ENCODE data around the gene MTR.

The MTR gene

DNA sequence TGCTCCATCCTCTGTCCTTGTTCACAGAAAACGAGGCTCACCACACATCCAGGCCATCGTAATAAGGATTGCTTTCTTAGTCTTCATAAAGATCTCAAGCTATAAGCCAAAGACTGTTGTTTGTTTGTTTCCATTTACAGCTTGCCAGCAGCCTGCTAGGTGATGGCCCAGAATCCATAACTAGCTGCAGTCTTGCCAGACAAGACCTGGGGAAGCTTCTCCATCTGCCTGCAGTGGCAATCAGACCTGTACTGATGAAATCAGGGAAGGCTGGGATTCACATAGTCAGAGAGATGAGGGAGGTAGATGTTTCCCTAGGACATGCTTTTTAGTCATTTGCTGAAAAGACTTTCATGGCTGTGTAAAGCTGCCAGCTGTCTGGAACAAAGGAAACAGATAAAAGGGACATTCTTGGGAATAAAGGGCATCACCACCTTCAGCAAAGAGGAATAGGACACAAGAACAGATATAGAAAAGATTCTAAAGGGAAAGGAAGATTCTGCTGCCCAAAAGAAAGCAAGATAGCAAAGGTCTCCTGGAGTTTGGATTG lies 158.1 kb downstream of the MTR start:
- no peak for TF ChIP-seq BACH2 (CRISPR knock-in tag; IDR thresholded peaks at IDR 0.05; ENCODE audit: borderline replicate concordance)
- ATAC-seq, result no peak

All from SK-N-SH treated with all-trans-retinoic acid at 6 μM for 48 hours (cell line).